Uterus (tissue), 2 donors: ENCODE measurements around the gene RS1.

Experiments
- CTCF ChIP-seq, 4 experiments: fragments of 200-600 bp in 2 of 4; fragments of 450-650 bp in 2 of 4; sonication (generic) in 2 of 4; IDR thresholded peaks; one replicate each; pipeline ENCODE4 v1.5.1; 2016 to 2019; ENCODE audit warnings: antibody characterized with exemption in 4 of 4, mild to moderate bottlenecking in 2 of 4, moderate library complexity in 1 of 4
- POLR2A ChIP-seq, 2 donors: fragments of 450-650 bp; IDR thresholded peaks; one replicate each; pipeline ENCODE4 v1.6.1; 2016; ENCODE audit warnings: antibody characterized with exemption in 2 of 2, mild to moderate bottlenecking in 1 of 2, moderate library complexity in 1 of 2

- TF ChIP-seq POLR2A (IDR thresholded peaks at IDR 0.05) (no peak), CTCF (IDR thresholded peaks at IDR 0.05) (no peak)
These were observed 63.9 kb downstream of the RS1 start for GRCh38 chrX:18607966-18608365.
